ENCODE measurements around the gene PRPSAP2.

The PRPSAP2 gene

DNA sequence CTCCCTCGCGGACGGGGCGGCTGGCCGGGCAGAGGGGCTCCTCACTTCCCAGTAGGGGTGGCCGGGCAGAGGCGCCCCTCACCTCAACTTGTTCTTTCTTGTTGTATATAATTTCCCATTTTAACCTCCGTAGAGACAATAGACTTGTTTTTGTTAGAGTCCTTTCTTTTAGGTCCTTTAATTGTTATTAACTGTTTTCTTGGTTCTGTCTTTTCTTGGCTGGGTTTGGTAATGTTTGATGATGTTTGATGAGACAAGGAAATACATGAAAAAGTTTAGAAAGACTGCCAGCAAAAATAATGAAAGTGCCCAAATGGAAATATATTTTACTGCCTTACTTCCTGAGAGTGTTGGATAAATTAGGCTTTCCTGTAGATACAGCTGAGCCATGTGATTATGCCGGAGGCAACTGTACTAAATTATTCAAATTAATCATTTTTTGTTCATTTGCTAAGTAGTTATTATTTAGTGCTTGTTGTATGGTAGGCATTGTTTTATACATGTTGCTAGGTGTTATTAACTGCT is 30.9 kb downstream of the PRPSAP2 start:
- Histone ChIP-seq H3K36me3 (ENCODE audit: control insufficient read depth in 1 of 2, insufficient read depth in 2 of 2, low read length in 2 of 2) (peaks cover 24 to 56% of the 10 kb centered on the region in 2 donors), H3K9ac (ENCODE audit: low read depth in 1 of 2, low read length in 2 of 2) (no peak overlapping the region)

DNA sequence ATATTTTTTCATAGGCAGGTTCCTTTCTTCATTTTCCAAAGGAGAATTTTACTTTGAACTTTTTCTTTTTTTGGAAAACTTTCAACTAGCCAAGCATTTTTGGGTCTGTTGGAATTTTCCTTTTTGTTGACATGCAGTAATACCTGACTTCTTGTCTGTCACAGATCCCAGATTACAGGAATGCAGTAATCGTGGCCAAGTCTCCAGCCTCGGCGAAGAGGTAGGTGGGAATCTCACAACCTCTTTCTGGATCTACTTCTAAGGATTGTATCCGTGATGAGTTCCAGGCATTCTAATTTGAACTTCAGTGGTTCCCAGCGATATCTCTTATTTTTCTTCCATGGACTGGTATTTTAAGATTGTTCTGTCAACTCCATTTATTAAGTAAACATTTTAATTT is 31.7 kb downstream of the PRPSAP2 start:
- Histone ChIP-seq H3K36me3 (ENCODE audit: control insufficient read depth in 1 of 2, insufficient read depth in 2 of 2, low read length in 2 of 2) (peaks cover 20 to 53% of the 10 kb centered on the region in 2 donors), H3K27me3 (ENCODE audit: control insufficient read depth in 1 of 2, insufficient read depth in 2 of 2, low read length in 2 of 2) (no peaks in the 10 kb centered on the region), H3K4me3 (ENCODE audit: low read depth in 1 of 2, low read length in 2 of 2) (no peak overlapping the region), H3K27ac (ENCODE audit: low read depth, low read length) (no peak overlapping the region), H3K4me1 (ENCODE audit: control insufficient read depth in 1 of 2, insufficient read depth in 2 of 2, low read length in 2 of 2) (no peaks in the 10 kb centered on the region), H3K9ac (ENCODE audit: low read depth in 1 of 2, low read length in 2 of 2) (no peak overlapping the region), H3K9me3 (ENCODE audit: control insufficient read depth in 1 of 2, low read length in 2 of 2) (no peaks in the 10 kb centered on the region)

More for the DNA sequence above, 30.9 kb downstream of the PRPSAP2 start:
- Histone ChIP-seq H3K27ac (ENCODE audit: low read depth, low read length) (no peak overlapping the region), H3K4me3 (ENCODE audit: low read depth in 1 of 2, low read length in 2 of 2) (no peak overlapping the region), H3K4me1 (ENCODE audit: control insufficient read depth in 1 of 2, insufficient read depth in 2 of 2, low read length in 2 of 2) (no peaks in the 10 kb centered on the region), H3K9me3 (ENCODE audit: control insufficient read depth in 1 of 2, low read length in 2 of 2) (no peaks in the 10 kb centered on the region), H3K27me3 (ENCODE audit: control insufficient read depth in 1 of 2, insufficient read depth in 2 of 2, low read length in 2 of 2) (no peaks in the 10 kb centered on the region)

DNA sequence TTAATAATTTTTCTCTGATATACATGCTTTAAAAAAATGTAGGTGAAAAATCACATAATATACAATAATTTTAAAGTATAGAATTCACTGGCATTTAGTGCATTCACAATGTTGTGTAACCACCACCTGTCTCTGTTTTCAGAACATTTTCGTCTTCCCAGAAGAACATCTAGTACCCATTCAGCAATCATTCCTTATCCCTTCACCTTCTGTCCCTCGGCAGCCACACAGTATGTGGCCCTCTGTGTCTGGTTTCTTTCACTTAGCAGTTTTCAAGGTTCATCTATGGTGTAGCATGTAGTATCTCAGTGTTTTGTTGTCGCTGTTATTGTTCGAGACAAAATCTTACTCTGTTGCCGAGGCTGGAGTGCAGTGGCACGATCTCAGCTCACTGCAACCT is 33.6 kb downstream of the PRPSAP2 start:
- H3K9ac ChIP-seq (ENCODE audit: low read depth in 1 of 2, low read length in 2 of 2): no peak overlapping the region
- no peaks in the 10 kb centered on the region for H3K9me3 ChIP-seq (ENCODE audit: control insufficient read depth in 1 of 2, low read length in 2 of 2)
- no peaks in the 10 kb centered on the region for H3K4me1 ChIP-seq (ENCODE audit: control insufficient read depth in 1 of 2, insufficient read depth in 2 of 2, low read length in 2 of 2)
- H3K36me3 ChIP-seq (ENCODE audit: control insufficient read depth in 1 of 2, insufficient read depth in 2 of 2, low read length in 2 of 2): peaks cover 12 to 50% of the 10 kb centered on the region in 2 donors
- H3K4me3 ChIP-seq (ENCODE audit: low read depth in 1 of 2, low read length in 2 of 2): no peak overlapping the region
- no peak overlapping the region for H3K27ac ChIP-seq (ENCODE audit: low read depth, low read length)
- no peaks in the 10 kb centered on the region for H3K27me3 ChIP-seq (ENCODE audit: control insufficient read depth in 1 of 2, insufficient read depth in 2 of 2, low read length in 2 of 2)

DNA sequence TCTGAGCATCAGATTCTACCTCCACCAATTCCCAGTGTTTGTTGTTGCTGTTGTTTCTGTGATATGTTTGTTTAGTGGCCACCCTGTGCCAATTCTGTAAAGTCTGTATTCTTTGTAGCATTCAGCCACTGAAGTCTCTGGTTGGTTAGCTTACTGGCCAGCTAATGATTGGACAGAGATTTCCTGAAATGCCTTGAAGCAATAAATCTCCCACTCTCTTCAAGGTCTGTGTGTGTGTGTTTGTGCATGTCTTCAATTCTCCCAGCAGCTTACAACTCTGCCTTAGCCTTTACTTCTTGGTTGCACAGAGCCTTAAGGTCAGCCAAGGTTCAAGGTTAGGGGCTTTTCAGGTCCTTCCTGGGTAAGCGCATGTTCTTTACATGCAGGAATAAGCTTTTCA is 38.2 kb downstream of the PRPSAP2 start:
- Histone ChIP-seq H3K4me1 (ENCODE audit: control insufficient read depth in 1 of 2, insufficient read depth in 2 of 2, low read length in 2 of 2) (peaks cover 9 to 11% of the 10 kb centered on the region in 2 donors), H3K9me3 (ENCODE audit: control insufficient read depth in 1 of 2, low read length in 2 of 2) (no peaks in the 10 kb centered on the region), H3K36me3 (ENCODE audit: control insufficient read depth in 1 of 2, insufficient read depth in 2 of 2, low read length in 2 of 2) (peaks cover 0 to 39% of the 10 kb centered on the region in 2 donors), H3K27me3 (ENCODE audit: control insufficient read depth in 1 of 2, insufficient read depth in 2 of 2, low read length in 2 of 2) (no peaks in the 10 kb centered on the region), H3K9ac (ENCODE audit: low read depth in 1 of 2, low read length in 2 of 2) (no peak overlapping the region), H3K27ac (ENCODE audit: low read depth, low read length) (no peak overlapping the region), H3K4me3 (ENCODE audit: low read depth in 1 of 2, low read length in 2 of 2) (no peak overlapping the region)

DNA sequence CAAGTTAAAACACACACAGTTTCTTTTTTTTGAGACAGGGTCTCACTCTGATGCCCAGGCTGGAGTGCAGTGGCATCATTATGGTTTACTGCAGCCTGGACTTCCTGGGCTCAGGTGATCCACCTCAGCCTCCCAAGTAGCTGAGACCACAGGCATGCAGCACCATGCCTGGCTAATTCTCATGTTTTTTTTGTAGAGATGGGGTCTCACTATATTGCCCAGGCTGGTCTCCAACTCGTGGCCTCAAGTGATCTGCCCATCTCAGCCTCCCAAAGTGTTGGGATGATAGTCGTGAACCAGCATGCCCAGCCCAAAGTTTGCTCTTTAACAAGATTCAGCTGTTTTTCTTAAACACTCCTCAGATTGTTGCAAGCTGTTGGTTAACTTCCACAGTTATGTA is 39.0 kb downstream of the PRPSAP2 start:
- no peaks in the 10 kb centered on the region for H3K27me3 ChIP-seq (ENCODE audit: control insufficient read depth in 1 of 2, insufficient read depth in 2 of 2, low read length in 2 of 2)
- H3K9ac ChIP-seq (ENCODE audit: low read depth in 1 of 2, low read length in 2 of 2): no peak overlapping the region
- peaks cover 17 to 19% of the 10 kb centered on the region in 2 donors for H3K4me1 ChIP-seq (ENCODE audit: control insufficient read depth in 1 of 2, insufficient read depth in 2 of 2, low read length in 2 of 2)
- H3K4me3 ChIP-seq (ENCODE audit: low read depth in 1 of 2, low read length in 2 of 2): no peak overlapping the region
- no peaks in the 10 kb centered on the region for H3K9me3 ChIP-seq (ENCODE audit: control insufficient read depth in 1 of 2, low read length in 2 of 2)
- H3K36me3 ChIP-seq (ENCODE audit: control insufficient read depth in 1 of 2, insufficient read depth in 2 of 2, low read length in 2 of 2): peaks cover 0 to 32% of the 10 kb centered on the region in 2 donors
- H3K27ac ChIP-seq (ENCODE audit: low read depth, low read length): no peak overlapping the region

DNA sequence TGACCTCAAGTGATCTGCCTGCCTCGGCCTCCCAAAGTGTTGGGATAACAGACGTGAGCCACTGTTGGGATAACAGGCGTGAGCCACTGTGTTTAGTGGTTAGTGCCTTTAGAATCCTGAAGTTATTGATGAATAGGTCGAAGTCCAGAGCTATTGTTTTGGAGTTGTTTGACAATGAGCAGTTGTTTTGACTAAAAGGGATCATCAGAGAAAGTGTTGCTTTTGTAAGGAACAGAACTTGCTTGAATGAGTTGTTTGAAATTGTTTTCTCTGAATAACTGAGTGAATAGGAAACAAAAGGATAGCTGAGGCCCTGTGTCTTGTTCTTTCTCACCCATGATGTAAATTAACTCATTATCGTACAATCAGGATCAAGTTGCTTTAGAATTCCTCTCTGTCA is 46.6 kb downstream of the PRPSAP2 start:
- Histone ChIP-seq H3K27me3 (ENCODE audit: control insufficient read depth in 1 of 2, insufficient read depth in 2 of 2, low read length in 2 of 2) (no peaks in the 10 kb centered on the region), H3K36me3 (ENCODE audit: control insufficient read depth in 1 of 2, insufficient read depth in 2 of 2, low read length in 2 of 2) (peaks cover 10 to 41% of the 10 kb centered on the region in 2 donors), H3K9ac (ENCODE audit: low read depth in 1 of 2, low read length in 2 of 2) (no peak overlapping the region), H3K4me3 (ENCODE audit: low read depth in 1 of 2, low read length in 2 of 2) (no peak overlapping the region), H3K9me3 (ENCODE audit: control insufficient read depth in 1 of 2, low read length in 2 of 2) (no peaks in the 10 kb centered on the region), H3K4me1 (ENCODE audit: control insufficient read depth in 1 of 2, insufficient read depth in 2 of 2, low read length in 2 of 2) (peaks cover 17 to 19% of the 10 kb centered on the region in 2 donors), H3K27ac (ENCODE audit: low read depth, low read length) (no peak overlapping the region)

DNA sequence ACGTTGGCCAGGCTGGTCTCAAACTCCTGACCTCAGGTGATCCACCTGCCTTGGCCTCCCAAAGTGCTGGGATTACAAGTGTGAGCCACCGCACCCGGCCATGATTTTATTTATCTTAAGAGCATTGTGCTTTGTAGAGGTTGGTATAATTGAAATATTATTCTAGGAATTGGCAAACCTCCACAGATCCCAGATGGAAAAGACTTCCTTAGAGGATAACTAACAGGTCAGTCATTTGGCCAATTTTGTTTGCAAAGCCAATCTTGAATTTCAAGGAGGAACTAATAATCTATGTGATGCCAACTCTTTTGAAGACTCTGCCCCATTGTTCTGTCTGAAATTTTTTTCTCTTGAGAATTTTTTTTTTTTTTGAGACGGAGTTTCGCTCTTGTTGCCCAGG is 47.3 kb downstream of the PRPSAP2 start:
- H3K9me3 ChIP-seq (ENCODE audit: control insufficient read depth in 1 of 2, low read length in 2 of 2): no peaks in the 10 kb centered on the region
- no peak overlapping the region for H3K27ac ChIP-seq (ENCODE audit: low read depth, low read length)
- no peak overlapping the region for H3K9ac ChIP-seq (ENCODE audit: low read depth in 1 of 2, low read length in 2 of 2)
- H3K4me3 ChIP-seq (ENCODE audit: low read depth in 1 of 2, low read length in 2 of 2): no peak overlapping the region
- peaks cover 17% of the 10 kb centered on the region in 2 donors for H3K4me1 ChIP-seq (ENCODE audit: control insufficient read depth in 1 of 2, insufficient read depth in 2 of 2, low read length in 2 of 2)
- peaks cover 10 to 41% of the 10 kb centered on the region in 2 donors for H3K36me3 ChIP-seq (ENCODE audit: control insufficient read depth in 1 of 2, insufficient read depth in 2 of 2, low read length in 2 of 2)
- no peaks in the 10 kb centered on the region for H3K27me3 ChIP-seq (ENCODE audit: control insufficient read depth in 1 of 2, insufficient read depth in 2 of 2, low read length in 2 of 2)

DNA sequence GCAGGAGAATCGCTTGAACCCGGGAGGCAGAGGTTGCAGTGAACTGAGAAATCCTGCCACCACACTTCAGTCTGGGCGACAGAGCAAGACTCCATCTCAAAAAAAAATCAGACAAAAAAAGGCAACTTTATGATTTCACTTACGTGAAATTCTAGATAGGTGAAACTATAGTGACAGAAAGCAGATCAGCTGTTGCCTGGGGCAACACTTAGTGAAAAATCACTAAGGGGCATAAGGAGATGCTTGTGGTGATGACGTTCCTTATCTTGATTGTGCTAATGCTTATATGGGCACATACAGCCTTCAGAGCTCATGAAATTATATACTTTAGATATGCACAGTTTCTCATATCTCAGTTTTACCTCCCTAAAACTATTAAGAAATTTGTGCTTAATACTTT is 52.4 kb downstream of the PRPSAP2 start:
- no peak overlapping the region for H3K27ac ChIP-seq (ENCODE audit: low read depth, low read length)
- H3K36me3 ChIP-seq (ENCODE audit: control insufficient read depth in 1 of 2, insufficient read depth in 2 of 2, low read length in 2 of 2): peaks cover 14 to 56% of the 10 kb centered on the region in 2 donors
- no peaks in the 10 kb centered on the region for H3K9me3 ChIP-seq (ENCODE audit: control insufficient read depth in 1 of 2, low read length in 2 of 2)
- H3K27me3 ChIP-seq (ENCODE audit: control insufficient read depth in 1 of 2, insufficient read depth in 2 of 2, low read length in 2 of 2): no peaks in the 10 kb centered on the region
- H3K9ac ChIP-seq (ENCODE audit: low read depth in 1 of 2, low read length in 2 of 2): no peak overlapping the region
- H3K4me3 ChIP-seq (ENCODE audit: low read depth in 1 of 2, low read length in 2 of 2): no peak overlapping the region
- no peaks in the 10 kb centered on the region for H3K4me1 ChIP-seq (ENCODE audit: control insufficient read depth in 1 of 2, insufficient read depth in 2 of 2, low read length in 2 of 2)

DNA sequence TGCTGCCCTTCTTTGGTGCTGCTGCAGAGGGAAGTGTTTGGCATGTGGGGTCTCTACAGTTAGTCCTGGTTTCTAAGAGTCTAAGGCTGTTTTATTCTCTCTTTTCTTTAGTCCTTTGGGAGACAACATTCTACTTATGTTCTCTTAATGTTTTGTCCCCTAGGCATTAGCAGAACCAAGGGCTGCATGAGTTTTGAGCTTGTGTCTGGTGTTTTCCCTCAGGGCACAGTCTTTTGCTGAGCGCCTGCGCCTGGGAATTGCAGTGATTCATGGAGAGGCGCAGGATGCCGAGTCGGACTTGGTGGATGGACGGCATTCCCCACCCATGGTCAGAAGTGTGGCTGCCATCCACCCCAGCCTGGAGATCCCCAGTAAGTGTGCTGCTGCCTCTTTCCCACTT is 53.0 kb downstream of the PRPSAP2 start:
- Histone ChIP-seq H3K4me1 (ENCODE audit: control insufficient read depth in 1 of 2, insufficient read depth in 2 of 2, low read length in 2 of 2) (no peaks in the 10 kb centered on the region), H3K36me3 (ENCODE audit: control insufficient read depth in 1 of 2, insufficient read depth in 2 of 2, low read length in 2 of 2) (peaks cover 14 to 58% of the 10 kb centered on the region in 2 donors), H3K9ac (ENCODE audit: low read depth in 1 of 2, low read length in 2 of 2) (no peak overlapping the region), H3K4me3 (ENCODE audit: low read depth in 1 of 2, low read length in 2 of 2) (no peak overlapping the region), H3K9me3 (ENCODE audit: control insufficient read depth in 1 of 2, low read length in 2 of 2) (no peaks in the 10 kb centered on the region), H3K27me3 (ENCODE audit: control insufficient read depth in 1 of 2, insufficient read depth in 2 of 2, low read length in 2 of 2) (no peaks in the 10 kb centered on the region), H3K27ac (ENCODE audit: low read depth, low read length) (no peak overlapping the region)

DNA sequence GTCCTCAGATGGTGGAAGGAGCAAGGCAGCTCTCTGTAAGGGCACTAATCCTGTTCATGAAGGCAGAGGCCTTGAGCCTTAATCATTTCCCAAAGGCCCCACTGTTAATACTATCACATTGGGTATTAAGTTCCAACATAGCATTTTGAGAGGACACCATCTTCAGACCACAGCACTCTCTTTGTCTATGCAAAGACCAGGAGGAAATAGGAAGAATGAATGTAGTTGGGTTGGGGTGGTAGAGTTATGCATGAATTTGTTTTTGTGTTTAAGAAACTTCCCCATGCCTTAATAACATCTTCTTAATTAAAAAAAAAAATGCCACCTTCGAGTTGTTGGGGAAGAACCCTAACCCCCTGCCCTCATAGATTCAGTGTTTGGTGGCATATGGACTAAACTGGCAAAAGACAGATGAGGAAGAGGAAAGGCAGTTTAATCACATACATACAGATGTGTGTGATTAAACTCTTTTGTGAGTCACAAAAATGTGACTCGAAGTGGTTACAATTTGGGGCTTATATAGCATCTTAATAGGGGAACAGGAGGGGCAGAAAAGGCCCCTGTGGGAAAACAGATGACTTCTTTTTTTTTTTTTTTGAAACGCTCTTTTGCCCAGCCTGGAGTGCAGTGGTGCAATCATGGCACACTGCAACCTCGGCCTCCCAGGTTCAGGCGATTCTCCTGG is 59.0 kb downstream of the PRPSAP2 start:
- Histone ChIP-seq H3K9me3 (ENCODE audit: control insufficient read depth in 1 of 2, low read length in 2 of 2) (no peaks in the 10 kb centered on the region), H3K36me3 (ENCODE audit: control insufficient read depth in 1 of 2, insufficient read depth in 2 of 2, low read length in 2 of 2) (peaks cover 6 to 33% of the 10 kb centered on the region in 2 donors), H3K27ac (ENCODE audit: low read depth, low read length) (no peak overlapping the region), H3K4me3 (ENCODE audit: low read depth in 1 of 2, low read length in 2 of 2) (no peak overlapping the region), H3K9ac (ENCODE audit: low read depth in 1 of 2, low read length in 2 of 2) (no peak overlapping the region), H3K27me3 (ENCODE audit: control insufficient read depth in 1 of 2, insufficient read depth in 2 of 2, low read length in 2 of 2) (no peaks in the 10 kb centered on the region), H3K4me1 (ENCODE audit: control insufficient read depth in 1 of 2, insufficient read depth in 2 of 2, low read length in 2 of 2) (peaks cover 17 to 19% of the 10 kb centered on the region in 2 donors)
